H4 (cell line): ENCODE results near the gene TRAM2. TPM values are rescaled to one million over a fixed set of nuclear protein-coding genes. Genes with fewer than 3 reads are reported as not detected.
A peak's percentile ranks its signal among the peaks of the same experiment; 100 is the strongest.

Source experiments
- DNase-seq: peaks from one replicate; pipeline ENCODE4 v3.0.0-alpha.2; 2015; ENCODE audit warnings: low spot score
- total RNA-seq: library from RNA; depleted of rRNA; stranded (reverse); fragments of >200 nt; shearing (Covaris generic); gene quantifications from 2 replicates; pipeline ENCODE4 v1.2.3, GENCODE V29; 2014; rRNA removed

TRAM2 gene, protein sequence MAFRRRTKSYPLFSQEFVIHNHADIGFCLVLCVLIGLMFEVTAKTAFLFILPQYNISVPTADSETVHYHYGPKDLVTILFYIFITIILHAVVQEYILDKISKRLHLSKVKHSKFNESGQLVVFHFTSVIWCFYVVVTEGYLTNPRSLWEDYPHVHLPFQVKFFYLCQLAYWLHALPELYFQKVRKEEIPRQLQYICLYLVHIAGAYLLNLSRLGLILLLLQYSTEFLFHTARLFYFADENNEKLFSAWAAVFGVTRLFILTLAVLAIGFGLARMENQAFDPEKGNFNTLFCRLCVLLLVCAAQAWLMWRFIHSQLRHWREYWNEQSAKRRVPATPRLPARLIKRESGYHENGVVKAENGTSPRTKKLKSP
- 28.2 and 29.7 TPM in 2 replicates for total RNA-seq

- peak; percentile 68 for DNase-seq
These were observed at the start of gene TRAM2 for GRCh38 chr6:52577022-52577777. Gene TRAM2 (minus strand): TSS chr6:52577060. CDS start chr6:52576915, 145 bp downstream.

DNA sequence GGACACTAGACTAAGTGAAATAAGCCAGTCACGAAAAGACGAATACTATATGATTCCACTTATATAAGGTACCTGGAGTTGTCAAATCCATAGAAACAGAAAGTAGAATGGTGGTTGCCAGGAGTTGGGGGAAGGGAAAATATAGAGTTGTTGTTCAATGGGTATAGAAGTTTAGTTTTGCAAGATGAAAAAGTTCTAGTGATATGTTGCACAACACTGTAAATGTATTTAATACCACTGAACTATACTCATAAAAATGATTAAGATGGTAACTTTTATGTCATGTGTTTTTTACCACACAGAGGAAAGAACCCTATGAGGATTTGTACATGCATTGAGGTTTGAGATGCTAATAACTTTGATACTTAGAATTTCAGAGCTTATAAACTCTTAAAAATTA lies 46.0 kb upstream of the TRAM2 start:
- DNase-seq, result no peak

DNA sequence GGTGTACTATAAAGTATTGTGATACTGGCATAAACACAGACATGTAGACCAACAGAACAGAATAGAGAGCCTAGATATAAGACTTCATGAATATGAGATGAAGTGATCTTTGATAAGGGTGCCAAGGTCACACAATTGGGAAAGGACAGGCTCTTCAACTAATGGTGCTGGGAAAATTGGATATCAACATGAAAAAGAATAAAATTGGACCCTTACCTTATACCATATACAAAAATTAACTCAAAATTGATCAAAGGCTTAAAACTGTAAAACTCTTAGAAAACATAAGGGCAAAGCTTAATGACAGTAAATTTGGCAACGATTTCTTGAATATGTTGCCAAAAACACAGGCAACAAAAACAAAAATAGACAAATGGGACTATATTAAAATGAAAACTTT lies 44.8 kb upstream of the TRAM2 start:
- no peak for DNase-seq

DNA sequence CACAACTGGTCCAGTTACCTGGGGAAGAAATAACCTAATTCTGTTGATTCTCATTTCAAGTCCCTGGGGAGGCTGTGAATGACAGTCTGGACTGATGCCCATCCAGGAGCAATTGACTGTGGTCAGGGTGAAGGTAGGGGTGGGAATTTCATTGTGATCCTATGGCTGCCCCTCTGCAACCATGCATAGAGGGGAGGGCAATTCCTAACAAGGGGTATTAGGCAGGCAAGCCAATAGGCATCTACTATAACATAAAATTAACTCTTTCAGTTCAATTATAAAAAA lies 44.0 kb upstream of the TRAM2 start:
- no peak for DNase-seq

DNA sequence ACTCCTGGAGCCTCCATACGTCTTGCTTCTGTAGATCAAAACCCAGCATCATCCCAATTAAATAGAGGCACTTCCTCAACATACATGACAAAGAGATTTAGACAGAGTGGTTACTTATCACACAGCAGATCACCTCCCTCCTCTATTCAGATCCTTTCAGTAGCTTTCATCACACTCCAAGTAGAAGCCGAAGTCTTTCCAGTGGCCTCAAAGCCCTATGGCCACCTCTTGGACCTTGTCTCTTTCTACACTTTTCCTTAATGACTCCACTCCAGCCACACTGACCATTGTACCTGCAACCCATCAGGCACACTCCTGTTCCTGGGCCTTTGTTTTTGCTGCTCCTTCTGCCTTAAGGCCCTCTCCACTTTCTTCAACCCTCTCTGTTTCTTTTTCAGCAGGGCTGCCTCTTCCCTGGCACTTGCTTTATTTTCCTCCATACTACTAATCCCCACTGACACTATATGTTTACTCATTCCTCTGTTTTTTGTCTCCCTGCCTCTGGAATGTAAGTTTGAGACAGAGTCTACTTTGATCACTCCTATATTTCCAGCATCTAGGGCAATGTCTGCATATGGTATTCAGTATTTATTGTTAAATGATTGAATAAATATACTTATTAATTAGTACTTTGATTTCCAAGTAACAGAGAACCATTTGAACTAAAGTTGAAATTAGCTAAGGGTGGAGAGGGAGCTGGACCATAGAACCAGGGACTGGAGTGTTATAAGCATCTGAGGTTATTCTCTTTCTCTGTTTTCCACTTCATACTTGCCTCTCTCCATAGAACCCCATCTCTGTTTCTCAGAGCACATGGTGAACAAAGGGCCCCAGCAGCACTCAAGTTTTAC lies 43.4 kb upstream of the TRAM2 start:
- DNase-seq, result no peak

DNA sequence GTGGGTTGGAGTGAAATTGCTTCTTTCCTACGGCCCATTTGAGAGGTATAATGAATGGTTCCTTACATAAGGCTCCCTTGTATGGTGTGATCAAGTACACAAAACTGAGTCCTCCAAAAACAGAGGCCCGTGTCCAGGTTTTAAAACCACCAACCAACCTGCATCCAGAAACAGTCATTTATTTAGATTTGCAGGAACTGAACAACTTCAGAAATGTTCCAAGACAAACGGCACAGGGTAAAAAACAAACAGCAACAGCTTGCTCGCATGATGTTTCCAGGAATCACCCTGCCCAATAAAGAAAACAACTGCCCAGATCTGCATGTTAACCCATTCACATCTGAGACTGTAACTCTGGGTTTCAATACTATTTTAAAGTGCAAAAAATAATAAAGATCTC lies 40.2 kb upstream of the TRAM2 start:
- DNase-seq, result peak; percentile 74

GRCh38 chr6:52616059-52616690 lies 39.3 kb upstream of the TRAM2 start:
- no peak for DNase-seq

DNA sequence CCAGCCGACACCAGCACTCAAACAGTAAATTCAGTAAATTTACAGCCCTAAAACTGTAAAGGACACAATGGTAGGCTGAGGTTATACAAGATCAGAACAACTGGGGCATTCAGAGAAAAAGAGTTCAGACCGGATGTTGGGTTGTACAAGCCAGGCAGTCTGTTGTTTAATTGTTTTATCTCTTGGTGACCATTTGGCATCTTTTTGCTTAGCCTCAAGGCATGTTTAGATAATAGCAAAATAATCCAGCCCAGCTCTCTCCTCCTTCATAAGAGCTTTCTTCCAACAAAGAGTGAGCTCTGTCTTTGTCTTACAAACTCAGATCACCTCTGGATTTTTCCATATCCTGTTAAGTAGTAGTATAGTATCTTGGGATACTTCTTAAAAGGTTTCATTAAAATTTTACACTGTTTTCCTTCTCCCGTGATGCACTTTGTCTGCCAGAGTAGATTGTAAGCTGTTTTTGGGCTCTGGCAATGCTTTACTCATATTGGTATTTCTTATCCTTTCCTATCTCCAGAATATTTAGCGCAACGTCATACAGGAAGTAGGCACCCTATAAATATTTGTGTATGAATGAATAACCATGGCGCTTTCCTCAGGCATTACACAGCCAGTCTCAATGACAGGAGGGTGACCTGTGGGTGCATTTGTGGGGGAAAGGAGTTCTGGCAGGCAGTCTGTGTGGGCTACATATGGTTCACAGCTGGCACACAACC lies 35.6 kb upstream of the TRAM2 start:
- peak; percentile 73 for DNase-seq

- DNase-seq, result no peak
These were observed 35.0 kb upstream of the TRAM2 start for GRCh38 chr6:52611833-52612232.

DNA sequence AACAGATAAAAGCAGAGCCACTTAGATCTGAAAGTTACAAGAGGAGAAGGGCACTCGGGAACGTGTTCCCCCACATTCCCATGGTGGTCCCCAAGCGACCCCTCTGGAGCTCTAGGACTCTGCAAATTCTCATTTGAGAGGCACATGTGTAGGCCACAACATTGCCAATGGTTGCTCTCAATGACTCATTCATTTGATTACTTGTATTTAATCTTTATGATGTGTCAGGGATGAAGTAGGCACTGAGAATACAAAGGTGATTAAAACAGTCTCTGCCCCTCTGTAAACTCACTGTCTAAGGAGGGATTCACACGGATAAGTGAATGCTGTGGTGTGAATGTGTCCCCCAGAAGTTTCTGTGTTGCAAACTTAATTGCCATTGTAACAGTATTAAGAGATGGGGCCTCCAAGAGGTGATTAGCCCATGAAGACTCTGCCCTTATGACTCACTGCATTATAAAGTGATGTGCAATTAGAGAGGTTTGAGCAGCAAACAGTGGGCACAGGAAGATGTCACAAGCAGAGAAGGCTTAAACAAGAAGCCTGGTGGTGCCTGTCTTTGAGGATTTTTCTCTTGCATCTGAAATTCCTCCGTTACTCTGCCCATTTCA lies 34.0 kb upstream of the TRAM2 start:
- DNase-seq, result peak; percentile 40

DNA sequence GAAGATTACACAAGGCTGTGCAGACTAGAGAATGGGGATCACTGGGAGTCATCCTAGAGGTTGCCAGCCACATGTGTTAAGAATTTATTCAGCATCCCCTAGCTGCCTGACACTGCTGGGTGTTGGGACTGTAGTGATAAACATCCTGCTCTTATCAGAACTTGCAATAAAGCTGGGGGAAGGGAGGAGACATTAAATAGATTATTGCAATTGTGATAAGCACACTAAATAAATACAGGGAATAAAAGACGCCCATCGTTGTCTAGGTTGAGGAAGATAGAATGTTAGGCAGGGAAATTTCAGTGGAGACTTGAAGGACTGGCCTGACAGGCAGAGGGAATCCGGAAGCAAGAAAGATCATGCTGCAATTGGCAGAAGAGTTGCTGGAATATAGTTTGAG lies 33.2 kb upstream of the TRAM2 start:
- DNase-seq, result no peak

DNA sequence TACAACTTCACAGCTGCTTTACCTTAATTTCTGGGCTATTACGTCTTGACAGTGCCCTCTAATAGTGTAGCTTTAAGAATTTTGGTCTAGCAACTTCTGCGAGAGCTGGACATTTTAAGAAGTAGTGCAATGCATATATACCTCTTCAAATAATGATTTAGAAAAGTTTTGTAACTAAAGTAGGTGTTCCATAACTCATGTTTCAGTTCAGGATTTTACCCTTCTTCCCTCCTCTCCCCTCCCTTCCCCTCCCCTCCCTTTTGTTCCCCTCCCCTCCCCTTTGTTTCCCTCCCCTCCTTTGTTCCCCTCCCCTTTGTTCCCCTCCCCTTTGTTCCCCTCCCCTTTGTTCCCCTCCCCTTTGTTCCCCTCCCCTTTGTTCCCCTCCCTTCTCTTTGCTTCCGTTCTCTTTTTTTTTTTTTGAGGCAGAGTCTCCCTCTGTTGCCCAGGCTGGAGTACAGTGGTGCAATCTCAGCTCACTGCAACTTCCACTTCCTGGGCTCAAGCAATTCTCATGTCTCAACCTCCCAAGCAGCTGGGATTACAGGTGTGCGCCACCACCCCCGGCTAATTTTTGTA lies 28.8 kb upstream of the TRAM2 start:
- DNase-seq, result no peak

DNA sequence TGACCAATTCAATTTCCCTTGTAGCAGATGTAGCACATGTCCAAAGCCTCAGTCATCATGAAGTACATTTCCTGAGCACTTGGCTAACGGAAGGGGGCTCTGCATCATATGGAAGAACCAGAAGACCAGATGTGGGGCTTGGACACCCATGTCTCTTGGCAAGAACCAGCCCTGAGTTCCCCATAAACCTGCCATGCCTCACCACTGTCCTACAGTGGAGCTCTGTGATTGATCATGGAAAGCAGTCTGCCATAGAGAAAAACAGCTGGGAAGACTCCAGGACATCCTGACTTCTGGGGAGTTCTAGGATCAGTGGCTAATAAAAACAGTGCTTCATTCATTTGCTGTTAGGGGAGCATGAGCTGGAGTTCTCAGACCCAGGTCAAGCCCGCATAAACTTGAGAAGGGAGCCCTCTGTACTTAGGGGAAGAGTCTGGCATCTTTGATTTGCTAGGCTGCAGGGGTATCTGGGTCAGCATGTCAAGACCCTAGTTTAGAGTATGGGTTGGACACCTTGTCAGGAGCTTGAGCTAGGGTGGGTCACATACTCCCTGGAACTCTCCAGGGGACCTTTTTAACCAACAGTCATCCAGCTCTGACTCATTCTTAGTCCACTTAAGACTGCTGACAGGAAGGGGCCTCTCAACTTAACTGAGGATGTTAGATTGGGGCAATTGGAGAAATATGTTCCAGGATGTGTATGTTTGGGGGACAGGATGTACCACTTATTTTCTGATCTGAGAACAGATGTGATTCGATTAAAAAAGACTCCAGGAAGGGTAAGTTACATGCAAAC lies 26.3 kb upstream of the TRAM2 start:
- DNase-seq, result peak; percentile 43

- DNase-seq, result no peak
These were observed 21.9 kb upstream of the TRAM2 start for GRCh38 chr6:52598824-52599190.

GRCh38 chr6:52598123-52598823 lies 21.4 kb upstream of the TRAM2 start:
- DNase-seq, result peak; percentile 80

GRCh38 chr6:52597738-52598122 lies 20.9 kb upstream of the TRAM2 start:
- no peak for DNase-seq

GRCh38 chr6:52596371-52597028 lies 19.6 kb upstream of the TRAM2 start:
- peak; percentile 54 for DNase-seq

DNA sequence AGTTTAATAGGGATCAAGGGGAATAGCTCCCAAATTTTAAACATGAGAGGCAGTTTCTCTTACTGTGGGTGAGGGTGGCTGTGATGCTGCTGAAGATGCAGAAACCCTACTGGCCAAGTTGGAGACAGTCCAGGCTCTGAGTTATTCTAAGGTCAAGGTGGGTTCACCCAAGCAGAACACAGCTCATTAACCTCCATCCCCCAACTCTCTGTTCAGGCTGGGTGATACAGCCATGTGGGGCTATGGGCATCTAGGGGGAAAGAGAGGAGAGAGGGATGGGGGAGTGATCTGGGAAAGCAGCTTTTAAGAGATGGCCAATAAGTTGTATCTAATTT lies 18.9 kb upstream of the TRAM2 start:
- DNase-seq, result peak; percentile 52
